GM12878 (cell line): ENCODE measurements around the gene FGD4. TPM values are rescaled to one million over a fixed set of nuclear protein-coding genes. Genes with fewer than 3 reads are reported as not detected.

Experiments used
- ATAC-seq: fragments of 200-7000 bp; cut with Tn5 transposase; 3 replicates; pipeline ENCODE4 v1.9.1; 2020; ENCODE audit warnings: mild to moderate bottlenecking, moderate library complexity
- BruUV-seq: library from RNA; stranded (reverse); fragments of 400-500 nt; replicated peaks from 2 replicates; lab custom pipeline; 2021; lab: Mats Ljungman, UMichigan
- CTCF ChIA-PET: fragments of 300-600 bp; sonication (Branson Sonifier 250); formaldehyde crosslinking; extraction: SDS; loops from one replicate; lab custom pipeline; 2021; ENCODE audit warnings: inconsistent platforms; lab: Yijun Ruan, JAX
- POLR2A ChIA-PET: fragments of 350-600 bp; formaldehyde crosslinking; extraction: SDS; loops from one replicate; lab custom pipeline; 2021; ENCODE audit warnings: inconsistent platforms; lab: Charles Lee
- RAD21 ChIA-PET: fragments of 300-600 bp; sonication (Branson Sonifier 250); formaldehyde crosslinking; loops from one replicate; lab custom pipeline; 2023; ENCODE audit warnings: antibody characterized with exemption; ENCODE audit not compliant: unreplicated experiment; lab: Charles Lee
- SMC1A ChIA-PET: fragments of 300-600 bp; sonication (Branson Sonifier 250); formaldehyde crosslinking; loops from one replicate; lab custom pipeline; 2023; ENCODE audit not compliant: unreplicated experiment, uncharacterized antibody; lab: Charles Lee
- DNase-seq: peaks from one replicate; pipeline ENCODE4 v3.0.0-alpha.2; 2011; ENCODE audit warnings: low read depth, low spot score
- FAIRE-seq: peaks from 3 replicates; lab custom pipeline; 2011; peaks lifted over from hg19 to GRCh38; lab: Jason Lieb, UNC
- H2AFZ ChIP-seq: 2 replicates; pipeline ENCODE4 v1.6.0; 2011; ENCODE audit warnings: low read depth, low read length, control low read depth; ENCODE audit not compliant: control insufficient read depth
- H3K27ac ChIP-seq: 2 replicates; pipeline ENCODE4 v1.5.1; 2011; ENCODE audit warnings: control low read depth; ENCODE audit not compliant: control insufficient read depth, insufficient read depth
- H3K27me3 ChIP-seq, 2 experiments: replicated peaks in 1 of 2; 2 replicates each; pipeline versions ENCODE4 v1.6.0 to v1.6.1; 2011; ENCODE audit warnings: low read length in 1 of 2; ENCODE audit not compliant: control insufficient read depth in 2 of 2, insufficient read depth in 2 of 2
- H3K36me3 ChIP-seq, 2 experiments: 2 replicates each; pipeline ENCODE4 v1.5.1; 2011; ENCODE audit warnings: low read length in 1 of 2; ENCODE audit not compliant: control insufficient read depth in 2 of 2, insufficient read depth in 2 of 2
- H3K4me1 ChIP-seq: 2 replicates; pipeline ENCODE4 v1.6.1; 2011; ENCODE audit warnings: mild to moderate bottlenecking, low read length, moderate library complexity, mixed read lengths; ENCODE audit not compliant: control insufficient read depth, insufficient read depth
- H3K4me2 ChIP-seq: 2 replicates; pipeline ENCODE4 v1.6.0; 2011; ENCODE audit warnings: control low read depth; ENCODE audit not compliant: control insufficient read depth, insufficient read depth
- H3K4me3 ChIP-seq: fragments of 200-600 bp; sonication (generic); 2 replicates; pipeline ENCODE4 v1.5.1; 2016
- H3K79me2 ChIP-seq: 2 replicates; pipeline ENCODE4 v1.6.0; 2011; ENCODE audit warnings: low read length; ENCODE audit not compliant: control insufficient read depth, insufficient read depth
- H3K9ac ChIP-seq: 2 replicates; pipeline ENCODE4 v1.8.0; 2011; ENCODE audit warnings: low read length, control low read depth, mixed read lengths; ENCODE audit not compliant: control insufficient read depth, insufficient read depth
- H3K9me3 ChIP-seq: replicated peaks from 3 replicates; pipeline ENCODE4 v1.5.1; 2011; ENCODE audit warnings: mild to moderate bottlenecking, low read length; ENCODE audit not compliant: control insufficient read depth, insufficient read depth
- H4K20me1 ChIP-seq: 2 replicates; pipeline ENCODE4 v1.6.0; 2011; ENCODE audit not compliant: control insufficient read depth, insufficient read depth
- BHLHE40 ChIP-seq, 2 experiments: fragments of 450-650 bp in 1 of 2; IDR thresholded peaks; 2 replicates each; pipeline ENCODE4 v1.6.1; 2011 to 2017; ENCODE audit warnings: low read depth in 2 of 2, borderline replicate concordance in 1 of 2, improper control_type of control experiment in 1 of 2, low read length in 1 of 2, mild to moderate bottlenecking in 1 of 2
- CBX3 ChIP-seq: fragments of 200-600 bp; sonication (generic); IDR thresholded peaks from 2 replicates; pipeline ENCODE4 v1.6.1; 2016; ENCODE audit warnings: low read depth, borderline replicate concordance
- EGR1 ChIP-seq, 2 experiments: IDR thresholded peaks; 1 replicate in 1 of 2; 2 replicates in 1 of 2; pipeline ENCODE4 v1.6.1; 2011 to 2012; ENCODE audit warnings: low read depth in 2 of 2, low read length in 2 of 2, borderline replicate concordance in 1 of 2, mild to moderate bottlenecking in 1 of 2, moderate library complexity in 1 of 2
- EP300 ChIP-seq, 2 experiments: fragments of 150-350 bp in 1 of 2; IDR thresholded peaks; 2 replicates each; pipeline ENCODE4 v1.6.1; 2011 to 2012; ENCODE audit warnings: low read depth in 2 of 2, low read length in 2 of 2, borderline replicate concordance in 1 of 2, improper control_type of control experiment in 1 of 2, inconsistent platforms in 1 of 2; ENCODE audit not compliant: control insufficient read depth in 1 of 2
- HDAC6 ChIP-seq: fragments of 200-600 bp; sonication (generic); IDR thresholded peaks from one replicate; pipeline ENCODE4 v1.8.0; 2017; ENCODE audit warnings: antibody characterized with exemption; ENCODE audit not compliant: unreplicated experiment
- NR2C1 ChIP-seq: fragments of 450-650 bp; IDR thresholded peaks from 2 replicates; pipeline ENCODE4 v1.6.1; 2017; ENCODE audit warnings: antibody characterized with exemption, mild to moderate bottlenecking, moderate library complexity
- RBBP5 ChIP-seq: fragments of 200-600 bp; sonication (generic); conservative IDR thresholded peaks from 2 replicates; pipeline ENCODE4 v1.6.1; 2016
- RFX5 ChIP-seq: IDR thresholded peaks from 2 replicates; pipeline ENCODE4 v1.6.1; 2011; ENCODE audit warnings: low read depth, low read length, improper control_type of control experiment
- SMARCA5 ChIP-seq: fragments of 450-650 bp; IDR thresholded peaks from 2 replicates; pipeline ENCODE4 v1.6.1; 2017; ENCODE audit warnings: mild to moderate bottlenecking
- SUZ12 ChIP-seq: fragments of 200-600 bp; sonication (generic); IDR thresholded peaks from one replicate; pipeline ENCODE4 v1.6.1; 2018; ENCODE audit warnings: antibody characterized with exemption, mild to moderate bottlenecking; ENCODE audit not compliant: unreplicated experiment
- ZNF274 ChIP-seq: IDR thresholded peaks from one replicate; pipeline ENCODE4 v1.8.0; 2011; ENCODE audit not compliant: insufficient read length, insufficient read depth
- WGBS: methylation state at CpG from one replicate; pipeline ENCODE4 v1.1.6; 2016; ENCODE audit warnings: low lambda C conversion rate; ENCODE audit not compliant: insufficient replicate concordance, insufficient coverage; ENCODE audit errors: missing lambda C conversion rate; 5-methylcytosine and 5-hydroxymethylcytosine counted together
- in situ Hi-C: fragments of 300-500 bp; cut with MboI; formaldehyde crosslinking; loops from 9 replicates; pipeline ENCODE4 v1.14.3; 2018; ENCODE audit warnings: mixed read lengths
- intact Hi-C: fragments of 100-400 bp; cut with micrococcal nuclease; formaldehyde crosslinking; loops from one replicate; pipeline ENCODE4 v1.14.2; 2022; ENCODE audit not compliant: unreplicated experiment
- polyA plus RNA-seq, 11 experiments: library from polyadenylated mRNA; depleted of rRNA in 4 of 11; unstranded in 6 of 11; stranded (reverse) in 5 of 11; fragments of >200 nt; fragmentation: Nextera tagmentation in 4 of 11; fragmentation: Illumina TruSeq in 1 of 11; extraction: Ambion mirVana in 4 of 11; extraction: Trizol in 1 of 11; gene quantifications; 1 replicate in 1 of 11; 2 replicates in 10 of 11; pipeline versions ENCODE4 v1.2.1 to v1.2.3, GENCODE V29; 2011 to 2016; ENCODE audit warnings: inconsistent platforms in 2 of 11, missing spikeins in 2 of 11, low read depth in 1 of 11
- total RNA-seq, 4 experiments: library from RNA; depleted of rRNA in 3 of 4; stranded (reverse); fragments of >200 nt in 3 of 4; fragmentation: Illumina TruSeq in 1 of 4; extraction: Trizol in 1 of 4; gene quantifications; 2 replicates each; pipeline versions ENCODE4 v1.2.1 to v1.2.3, GENCODE V29; 2013 to 2021
- TF ChIP-seq, protein P1 (sequence below): fragments of 450-650 bp; formaldehyde crosslinking; IDR thresholded peaks from 2 replicates; pipeline ENCODE4 v1.5.0; 2022; ENCODE audit warnings: mild to moderate bottlenecking, missing genetic modification characterization
- TF ChIP-seq, protein P2 (sequence below): IDR thresholded peaks from 2 replicates; pipeline ENCODE4 v1.6.1; 2012; ENCODE audit warnings: improper control_type of control experiment, low read depth, low read length; ENCODE audit not compliant: insufficient replicate concordance

Gene FGD4
- total and polyA plus RNA-seq, 10 of the 15 experiments (the other 5 are each of a cell fraction or from before 2014, with no cell fraction given) = 0.01 to 0.18 (median 0.08) TPM; not detected in 3

DNA sequence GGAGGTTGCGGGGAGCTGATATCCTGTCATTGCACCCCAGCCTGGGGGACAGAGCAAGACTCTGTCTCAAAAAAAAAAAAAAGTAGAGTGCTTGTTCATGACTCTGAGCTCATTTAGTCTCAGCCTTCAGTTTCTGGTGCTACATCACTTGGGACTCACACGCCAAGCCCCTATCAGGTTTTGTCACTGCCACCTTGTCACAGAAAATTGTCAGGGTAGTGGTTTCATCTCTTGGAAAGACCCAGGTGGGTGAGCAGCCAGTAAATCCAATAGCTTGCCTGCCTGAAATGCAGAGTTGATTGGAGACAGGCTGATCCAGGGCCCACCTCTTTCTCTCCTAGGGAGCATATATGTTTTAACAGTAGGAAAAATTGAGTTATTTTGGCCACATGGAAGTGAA is 113.0 kb downstream of the FGD4 start:
- intact Hi-C loops = no loop called here
- Histone ChIP-seq H2AFZ (no peak overlapping the region), H3K4me2 (no peak overlapping the region), H3K27ac (no peak overlapping the region), H3K9ac (no peak overlapping the region), H3K9me3 (no peaks in the 10 kb centered on the region), H3K27me3 (no peaks in the 10 kb centered on the region), H3K4me3 (no peak overlapping the region), H4K20me1 (no peaks in the 10 kb centered on the region), H3K4me1 (no peaks in the 10 kb centered on the region), H3K79me2 (no peaks in the 10 kb centered on the region), H3K36me3 (no peaks in the 10 kb centered on the region)
- DNase-seq (no peak), ATAC-seq (no peak), FAIRE-seq (no peak)
- SMC1A ChIA-PET = interaction anchor here (0.6 to 1.0 kb wide), 2 partner anchors 28 to 468 kb away, joined by 3 read pairs; no protein-coding TSS in a partner anchor
- CTCF ChIA-PET = interaction anchor here (0.7 to 1.6 kb wide), 4 partner anchors 9 to 145 kb away, joined by 3 to 6 read pairs (median 3); no protein-coding TSS in a partner anchor
- POLR2A ChIA-PET = no interaction called here
- WGBS = 97% methylated on average over 2 of the region's 2 CpGs
- in situ Hi-C loops = no loop called here
- RAD21 ChIA-PET = interaction anchor here (0.6 kb wide), 1 partner anchor 30 kb away, joined by 3 read pairs; no protein-coding TSS in a partner anchor
- BruUV-seq = no TSS peak
- TF ChIP-seq CBX3 (no peak), SUZ12 (no peak), SMARCA5 (no peak), ZNF274 (no peak), HDAC6 (no peak), BHLHE40 (IDR thresholded peaks at IDR 0.05; ENCODE audit: borderline replicate concordance in 1 of 2, low read depth in 2 of 2, low read length in 1 of 2) (no peak), EP300 (IDR thresholded peaks at IDR 0.05; ENCODE audit: borderline replicate concordance in 1 of 2, control insufficient read depth in 1 of 2, low read depth in 2 of 2, low read length in 2 of 2) (no peak), RFX5 (no peak), NR2C1 (no peak), EGR1 (IDR thresholded peaks at IDR 0.05; ENCODE audit: borderline replicate concordance in 1 of 2, low read depth in 2 of 2, low read length in 2 of 2) (no peak), RBBP5 (no peak)
- TF ChIP-seq, protein P1, sequence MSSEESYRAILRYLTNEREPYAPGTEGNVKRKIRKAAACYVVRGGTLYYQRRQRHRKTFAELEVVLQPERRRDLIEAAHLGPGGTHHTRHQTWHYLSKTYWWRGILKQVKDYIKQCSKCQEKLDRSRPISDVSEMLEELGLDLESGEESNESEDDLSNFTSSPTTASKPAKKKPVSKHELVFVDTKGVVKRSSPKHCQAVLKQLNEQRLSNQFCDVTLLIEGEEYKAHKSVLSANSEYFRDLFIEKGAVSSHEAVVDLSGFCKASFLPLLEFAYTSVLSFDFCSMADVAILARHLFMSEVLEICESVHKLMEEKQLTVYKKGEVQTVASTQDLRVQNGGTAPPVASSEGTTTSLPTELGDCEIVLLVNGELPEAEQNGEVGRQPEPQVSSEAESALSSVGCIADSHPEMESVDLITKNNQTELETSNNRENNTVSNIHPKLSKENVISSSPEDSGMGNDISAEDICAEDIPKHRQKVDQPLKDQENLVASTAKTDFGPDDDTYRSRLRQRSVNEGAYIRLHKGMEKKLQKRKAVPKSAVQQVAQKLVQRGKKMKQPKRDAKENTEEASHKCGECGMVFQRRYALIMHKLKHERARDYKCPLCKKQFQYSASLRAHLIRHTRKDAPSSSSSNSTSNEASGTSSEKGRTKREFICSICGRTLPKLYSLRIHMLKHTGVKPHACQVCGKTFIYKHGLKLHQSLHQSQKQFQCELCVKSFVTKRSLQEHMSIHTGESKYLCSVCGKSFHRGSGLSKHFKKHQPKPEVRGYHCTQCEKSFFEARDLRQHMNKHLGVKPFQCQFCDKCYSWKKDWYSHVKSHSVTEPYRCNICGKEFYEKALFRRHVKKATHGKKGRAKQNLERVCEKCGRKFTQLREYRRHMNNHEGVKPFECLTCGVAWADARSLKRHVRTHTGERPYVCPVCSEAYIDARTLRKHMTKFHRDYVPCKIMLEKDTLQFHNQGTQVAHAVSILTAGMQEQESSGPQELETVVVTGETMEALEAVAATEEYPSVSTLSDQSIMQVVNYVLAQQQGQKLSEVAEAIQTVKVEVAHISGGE (CRISPR knock-in tag) = no peak
- TF ChIP-seq, protein P2, sequence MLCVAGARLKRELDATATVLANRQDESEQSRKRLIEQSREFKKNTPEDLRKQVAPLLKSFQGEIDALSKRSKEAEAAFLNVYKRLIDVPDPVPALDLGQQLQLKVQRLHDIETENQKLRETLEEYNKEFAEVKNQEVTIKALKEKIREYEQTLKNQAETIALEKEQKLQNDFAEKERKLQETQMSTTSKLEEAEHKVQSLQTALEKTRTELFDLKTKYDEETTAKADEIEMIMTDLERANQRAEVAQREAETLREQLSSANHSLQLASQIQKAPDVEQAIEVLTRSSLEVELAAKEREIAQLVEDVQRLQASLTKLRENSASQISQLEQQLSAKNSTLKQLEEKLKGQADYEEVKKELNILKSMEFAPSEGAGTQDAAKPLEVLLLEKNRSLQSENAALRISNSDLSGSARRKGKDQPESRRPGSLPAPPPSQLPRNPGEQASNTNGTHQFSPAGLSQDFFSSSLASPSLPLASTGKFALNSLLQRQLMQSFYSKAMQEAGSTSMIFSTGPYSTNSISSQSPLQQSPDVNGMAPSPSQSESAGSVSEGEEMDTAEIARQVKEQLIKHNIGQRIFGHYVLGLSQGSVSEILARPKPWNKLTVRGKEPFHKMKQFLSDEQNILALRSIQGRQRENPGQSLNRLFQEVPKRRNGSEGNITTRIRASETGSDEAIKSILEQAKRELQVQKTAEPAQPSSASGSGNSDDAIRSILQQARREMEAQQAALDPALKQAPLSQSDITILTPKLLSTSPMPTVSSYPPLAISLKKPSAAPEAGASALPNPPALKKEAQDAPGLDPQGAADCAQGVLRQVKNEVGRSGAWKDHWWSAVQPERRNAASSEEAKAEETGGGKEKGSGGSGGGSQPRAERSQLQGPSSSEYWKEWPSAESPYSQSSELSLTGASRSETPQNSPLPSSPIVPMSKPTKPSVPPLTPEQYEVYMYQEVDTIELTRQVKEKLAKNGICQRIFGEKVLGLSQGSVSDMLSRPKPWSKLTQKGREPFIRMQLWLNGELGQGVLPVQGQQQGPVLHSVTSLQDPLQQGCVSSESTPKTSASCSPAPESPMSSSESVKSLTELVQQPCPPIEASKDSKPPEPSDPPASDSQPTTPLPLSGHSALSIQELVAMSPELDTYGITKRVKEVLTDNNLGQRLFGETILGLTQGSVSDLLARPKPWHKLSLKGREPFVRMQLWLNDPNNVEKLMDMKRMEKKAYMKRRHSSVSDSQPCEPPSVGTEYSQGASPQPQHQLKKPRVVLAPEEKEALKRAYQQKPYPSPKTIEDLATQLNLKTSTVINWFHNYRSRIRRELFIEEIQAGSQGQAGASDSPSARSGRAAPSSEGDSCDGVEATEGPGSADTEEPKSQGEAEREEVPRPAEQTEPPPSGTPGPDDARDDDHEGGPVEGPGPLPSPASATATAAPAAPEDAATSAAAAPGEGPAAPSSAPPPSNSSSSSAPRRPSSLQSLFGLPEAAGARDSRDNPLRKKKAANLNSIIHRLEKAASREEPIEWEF = no peak
